Liver (tissue), 9 donors: ENCODE results near the gene FAM83D. TPM values are rescaled to one million over a fixed set of nuclear protein-coding genes. Genes with fewer than 3 reads are reported as not detected.

Source experiments
- DNase-seq: peaks from one replicate; pipeline ENCODE4 v3.0.0-alpha.2; 2017; ENCODE audit warnings: low spot score
- H3K27ac ChIP-seq, 2 donors: one replicate each; pipeline ENCODE4 v1.7.0; 2013; ENCODE audit warnings: inconsistent platforms in 2 of 2, low read length in 2 of 2, control low read depth in 1 of 2, low read depth in 1 of 2, mild to moderate bottlenecking in 1 of 2
- H3K27me3 ChIP-seq, 4 donors: one replicate each; pipeline versions ENCODE4 v1.6.1 to v1.7.0; 2013; ENCODE audit warnings: low read length in 3 of 4, inconsistent platforms in 1 of 4, mild to moderate bottlenecking in 1 of 4, moderate library complexity in 1 of 4; ENCODE audit not compliant: control insufficient read depth in 4 of 4, insufficient read depth in 4 of 4
- H3K36me3 ChIP-seq, 4 donors: one replicate each; pipeline versions ENCODE4 v1.6.1 to v1.7.0; 2013; ENCODE audit warnings: low read length in 3 of 4, mild to moderate bottlenecking in 3 of 4, low read depth in 1 of 4, moderate library complexity in 1 of 4; ENCODE audit not compliant: control insufficient read depth in 4 of 4, insufficient read depth in 3 of 4
- H3K4me1 ChIP-seq, 4 donors: one replicate each; pipeline versions ENCODE4 v1.6.1 to v1.7.0; 2013; ENCODE audit warnings: low read length in 3 of 4, mild to moderate bottlenecking in 3 of 4, moderate library complexity in 1 of 4; ENCODE audit not compliant: control insufficient read depth in 4 of 4, insufficient read depth in 4 of 4
- H3K4me3 ChIP-seq, 3 donors: one replicate each; pipeline versions ENCODE4 v1.6.1 to v1.7.0; 2013; ENCODE audit warnings: low read length in 3 of 3, control low read depth in 1 of 3, low read depth in 1 of 3, mild to moderate bottlenecking in 1 of 3
- H3K9ac ChIP-seq, 2 donors: one replicate each; pipeline ENCODE4 v1.7.0; 2013; ENCODE audit warnings: low read length in 2 of 2, mild to moderate bottlenecking in 2 of 2, moderate library complexity in 2 of 2, control low read depth in 1 of 2, low read depth in 1 of 2
- H3K9me3 ChIP-seq, 4 donors: one replicate each; pipeline versions ENCODE4 v1.6.1 to v1.7.0; 2013; ENCODE audit warnings: low read length in 3 of 4; ENCODE audit not compliant: control insufficient read depth in 4 of 4
- ATF3 ChIP-seq: IDR thresholded peaks from 2 replicates; pipeline ENCODE4 v1.6.1; 2016; ENCODE audit warnings: antibody characterized with exemption
- EGR1 ChIP-seq, 2 donors: IDR thresholded peaks; 2 replicates each; pipeline ENCODE4 v1.6.1; 2016 to 2018; ENCODE audit warnings: antibody characterized with exemption in 2 of 2, low read depth in 2 of 2
- FOXA1 ChIP-seq: IDR thresholded peaks from 2 replicates; pipeline ENCODE4 v1.6.1; 2016; ENCODE audit warnings: antibody characterized with exemption
- FOXA2 ChIP-seq: IDR thresholded peaks from 2 replicates; pipeline ENCODE4 v1.6.1; 2016; ENCODE audit warnings: antibody characterized with exemption
- GABPA ChIP-seq, 2 donors: IDR thresholded peaks in 1 of 2; conservative IDR thresholded peaks in 1 of 2; 2 replicates each; pipeline ENCODE4 v1.6.1; 2016; ENCODE audit warnings: antibody characterized with exemption in 2 of 2, mild to moderate bottlenecking in 1 of 2, moderate library complexity in 1 of 2
- HNF4A ChIP-seq, 2 donors: conservative IDR thresholded peaks; 2 replicates each; pipeline ENCODE4 v1.6.1; 2016; ENCODE audit warnings: antibody characterized with exemption in 2 of 2, mild to moderate bottlenecking in 2 of 2
- HNF4G ChIP-seq: IDR thresholded peaks from 2 replicates; pipeline ENCODE4 v1.6.1; 2016; ENCODE audit warnings: antibody characterized with exemption
- JUND ChIP-seq, 2 donors: IDR thresholded peaks; 2 replicates each; pipeline ENCODE4 v1.6.1; 2016; ENCODE audit warnings: antibody characterized with exemption in 2 of 2
- MAX ChIP-seq: IDR thresholded peaks from 2 replicates; pipeline ENCODE4 v1.6.1; 2016; ENCODE audit warnings: antibody characterized with exemption
- NR2F2 ChIP-seq: IDR thresholded peaks from 2 replicates; pipeline ENCODE4 v1.6.1; 2016; ENCODE audit warnings: antibody characterized with exemption
- RAD21 ChIP-seq, 2 donors: IDR thresholded peaks; 2 replicates each; pipeline ENCODE4 v1.6.1; 2016; ENCODE audit warnings: antibody characterized with exemption in 2 of 2, mild to moderate bottlenecking in 2 of 2
- REST ChIP-seq: IDR thresholded peaks from 2 replicates; pipeline ENCODE4 v1.6.1; 2016; ENCODE audit warnings: antibody characterized with exemption, mild to moderate bottlenecking
- RXRA ChIP-seq, 2 donors: IDR thresholded peaks; 2 replicates each; pipeline ENCODE4 v1.6.1; 2017 to 2018; ENCODE audit warnings: antibody characterized with exemption in 2 of 2, mild to moderate bottlenecking in 1 of 2
- SP1 ChIP-seq: IDR thresholded peaks from 2 replicates; pipeline ENCODE4 v1.6.1; 2018; ENCODE audit warnings: antibody characterized with exemption, mild to moderate bottlenecking
- TAF1 ChIP-seq: conservative IDR thresholded peaks from 2 replicates; pipeline ENCODE4 v1.6.1; 2016; ENCODE audit warnings: antibody characterized with exemption, mild to moderate bottlenecking
- YY1 ChIP-seq: IDR thresholded peaks from 2 replicates; pipeline ENCODE4 v1.6.1; 2016; ENCODE audit warnings: antibody characterized with exemption, mild to moderate bottlenecking
- ZBTB33 ChIP-seq: IDR thresholded peaks from 2 replicates; pipeline ENCODE4 v1.6.1; 2016; ENCODE audit warnings: antibody characterized with exemption
- WGBS: extraction: QIAGEN DNeasy Blood & Tissue Kit; methylation state at CpG from one replicate; pipeline ENCODE4 v1.1.7; 2013; 5-methylcytosine and 5-hydroxymethylcytosine counted together
- polyA plus RNA-seq, 2 donors: library from polyadenylated mRNA; stranded (reverse) in 1 of 2; unstranded in 1 of 2; fragments of 200-250 nt in 1 of 2; fragments of >200 nt in 1 of 2; fragmentation: Nextera tagmentation in 1 of 2; extraction: Ambion mirVana in 1 of 2; gene quantifications; one replicate each; pipeline versions ENCODE4 v1.2.1 to v1.2.3, GENCODE V29; 2013 to 2015
- total RNA-seq, 2 donors: library from RNA; depleted of rRNA; stranded (reverse); fragments of >200 nt; gene quantifications; one replicate each; pipeline ENCODE4 v1.2.3, GENCODE V29; 2014
- TF ChIP-seq, protein P1 (sequence below): fragments of 150-350 bp; IDR thresholded peaks from 2 replicates; pipeline ENCODE4 v1.5.1; 2017; ENCODE audit warnings: improper control_type of control experiment, low read depth, low read length; ENCODE audit not compliant: missing input control
- donor health status: healthy.
- donor health status: healthy.
- donor health status: healthy.
- donor health status: healthy.
- donor health status: healthy.

Gene FAM83D
- total RNA-seq: 10 to 100 TPM in 1 of 2 donors, 1 to 10 TPM in 1; 2.8 to 28.2 TPM
- 1 to 10 TPM; 1.1 to 2.6 TPM for polyA plus RNA-seq

- Histone ChIP-seq H3K9ac (no peak within 1 kb of the TSS), H3K4me1 (peaks cover 2 to 17% (median 9%) of the 10 kb centered on the region in 4 donors), H3K36me3 (no peaks in the 10 kb centered on the region), H3K9me3 (no peaks in the 10 kb centered on the region), H3K27me3 (no peaks in the 10 kb centered on the region), H3K27ac (no peak within 1 kb of the TSS), H3K4me3 (peak within 1 kb of the TSS; percentile 49 to 60 (median 51))
- whole genome bisulfite sequencing: under 1% methylated on average over 95 of the region's 95 CpGs
- TF ChIP-seq TAF1: no peak
- peak; percentile 93 to 95 for TF ChIP-seq RAD21 (IDR thresholded peaks at IDR 0.05)
- peak; percentile 36 to 57 for TF ChIP-seq HNF4A (conservative IDR thresholded peaks at IDR 0.05)
- TF ChIP-seq FOXA2: no peak
- TF ChIP-seq HNF4G: peak; percentile 14
- no peak for TF ChIP-seq ATF3
- TF ChIP-seq GABPA (IDR thresholded peaks at IDR 0.05 in 1 of 2, conservative IDR thresholded peaks at IDR 0.05 in 1 of 2): no peak
- TF ChIP-seq RXRA (IDR thresholded peaks at IDR 0.05): peak in 1 of 2 donors; percentile 14
- TF ChIP-seq SP1: peak; percentile 95
- TF ChIP-seq ZBTB33: no peak
- peak; percentile 40 for TF ChIP-seq MAX
- peak; percentile 91 for TF ChIP-seq YY1
- TF ChIP-seq JUND (IDR thresholded peaks at IDR 0.05): no peak
- peak; percentile 63 for TF ChIP-seq REST
- TF ChIP-seq, protein P1, sequence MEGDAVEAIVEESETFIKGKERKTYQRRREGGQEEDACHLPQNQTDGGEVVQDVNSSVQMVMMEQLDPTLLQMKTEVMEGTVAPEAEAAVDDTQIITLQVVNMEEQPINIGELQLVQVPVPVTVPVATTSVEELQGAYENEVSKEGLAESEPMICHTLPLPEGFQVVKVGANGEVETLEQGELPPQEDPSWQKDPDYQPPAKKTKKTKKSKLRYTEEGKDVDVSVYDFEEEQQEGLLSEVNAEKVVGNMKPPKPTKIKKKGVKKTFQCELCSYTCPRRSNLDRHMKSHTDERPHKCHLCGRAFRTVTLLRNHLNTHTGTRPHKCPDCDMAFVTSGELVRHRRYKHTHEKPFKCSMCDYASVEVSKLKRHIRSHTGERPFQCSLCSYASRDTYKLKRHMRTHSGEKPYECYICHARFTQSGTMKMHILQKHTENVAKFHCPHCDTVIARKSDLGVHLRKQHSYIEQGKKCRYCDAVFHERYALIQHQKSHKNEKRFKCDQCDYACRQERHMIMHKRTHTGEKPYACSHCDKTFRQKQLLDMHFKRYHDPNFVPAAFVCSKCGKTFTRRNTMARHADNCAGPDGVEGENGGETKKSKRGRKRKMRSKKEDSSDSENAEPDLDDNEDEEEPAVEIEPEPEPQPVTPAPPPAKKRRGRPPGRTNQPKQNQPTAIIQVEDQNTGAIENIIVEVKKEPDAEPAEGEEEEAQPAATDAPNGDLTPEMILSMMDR: no peak
- TF ChIP-seq FOXA1: no peak
- no peak for TF ChIP-seq NR2F2
- no peak for TF ChIP-seq EGR1 (IDR thresholded peaks at IDR 0.05; ENCODE audit: low read depth in 2 of 2)
- DNase-seq: peak; percentile 97
Observed at GRCh38 chr20:38926142-38926933, at the start of gene FAM83D. FAM83D (plus strand) TSS chr20:38926417; CDS start chr20:38926443, 26 bp downstream.
